Measurements from ENCODE around the gene PANK1. TPM values are rescaled to one million over a fixed set of nuclear protein-coding genes. Genes with fewer than 3 reads are reported as not detected.
A peak's percentile ranks its signal among the peaks of the same experiment; 100 is the strongest.

The PANK1 gene
- total and polyA plus RNA-seq, 9 of the 15 experiments (the other 6 are each of a cell fraction or from before 2014, with no cell fraction given), result 1.7 to 10.7 (median 6.5) TPM

- TF ChIP-seq PRDM10 (IDR thresholded peaks at IDR 0.05; ENCODE audit: partially characterized antibody) (peak; percentile 74), LEF1 (IDR thresholded peaks at IDR 0.05) (no peak), RBBP5 (IDR thresholded peaks at IDR 0.05; ENCODE audit: borderline replicate concordance, insufficient read depth, low read length, poor library complexity, severe bottlenecking) (no peak), SRSF9 (IDR thresholded peaks at IDR 0.05; ENCODE audit: borderline replicate concordance, low read depth, low read length) (no peak), ZBTB17 (CRISPR knock-in tag; IDR thresholded peaks at IDR 0.05) (no peak), E2F4 (CRISPR knock-in tag; IDR thresholded peaks at IDR 0.05; ENCODE audit: low read depth) (no peak), ZNF518B (CRISPR knock-in tag; IDR thresholded peaks at IDR 0.05) (no peak), ZBTB34 (CRISPR knock-in tag; IDR thresholded peaks at IDR 0.05) (no peak), RNF2 (IDR thresholded peaks at IDR 0.05) (no peak), CBX2 (IDR thresholded peaks at IDR 0.05; ENCODE audit: insufficient read depth, low read length, poor library complexity, severe bottlenecking) (no peak), ZBTB1 (CRISPR knock-in tag; IDR thresholded peaks at IDR 0.05; ENCODE audit: borderline replicate concordance, low read depth) (peak; percentile 76), MYNN (IDR thresholded peaks at IDR 0.05) (no peak), MYNN (CRISPR knock-in tag; IDR thresholded peaks at IDR 0.05) (no peak), ZBTB9 (CRISPR knock-in tag; IDR thresholded peaks at IDR 0.05) (no peak), TAF7 (tag; IDR thresholded peaks at IDR 0.05) (no peak), ZNF668 (CRISPR knock-in tag; IDR thresholded peaks at IDR 0.05) (no peak)
Observed at GRCh38 chr10:89643812-89644690, 991 bp downstream of the PANK1 start (continued).
